Measurements from ENCODE around the gene EPHB1.
A peak's percentile ranks its signal among the peaks of the same experiment; 100 is the strongest.

EPHB1 gene

GRCh38 chr3:134880431-134880830, 85.4 kb downstream of the EPHB1 start:
- no peak for DNase-seq (ENCODE audit: low read depth in 2 of 2)

- DNase-seq (ENCODE audit: low read depth in 2 of 2) = no peak
Measured at GRCh38 chr3:134881305-134881704, 86.2 kb downstream of the EPHB1 start.

- DNase-seq (ENCODE audit: low read depth in 2 of 2) = no peak
Measured at GRCh38 chr3:134883697-134884385, 88.8 kb downstream of the EPHB1 start.

GRCh38 chr3:134885877-134886621, 91.0 kb downstream of the EPHB1 start:
- DNase-seq (ENCODE audit: low read depth in 2 of 2) = no peak

GRCh38 chr3:134886991-134887390, 91.9 kb downstream of the EPHB1 start:
- no peak for DNase-seq (ENCODE audit: low read depth in 2 of 2)

GRCh38 chr3:134887536-134887935, 92.5 kb downstream of the EPHB1 start:
- no peak for DNase-seq (ENCODE audit: low read depth in 2 of 2)

GRCh38 chr3:134892326-134892725, 97.3 kb downstream of the EPHB1 start:
- no peak for DNase-seq (ENCODE audit: low read depth in 2 of 2)

GRCh38 chr3:134892761-134893160, 97.7 kb downstream of the EPHB1 start:
- no peak for DNase-seq (ENCODE audit: low read depth in 2 of 2)

- no peak for DNase-seq (ENCODE audit: low read depth in 2 of 2)
Measured at GRCh38 chr3:134894533-134894932, 99.5 kb downstream of the EPHB1 start.

- no peak for DNase-seq (ENCODE audit: low read depth in 2 of 2)
Measured at GRCh38 chr3:134895181-134895580, 100.1 kb downstream of the EPHB1 start.

GRCh38 chr3:134896141-134896540, 101.1 kb downstream of the EPHB1 start:
- DNase-seq (ENCODE audit: low read depth in 2 of 2) = no peak

GRCh38 chr3:134896696-134897095, 101.6 kb downstream of the EPHB1 start:
- no peak for DNase-seq (ENCODE audit: low read depth in 2 of 2)

- no peak for DNase-seq (ENCODE audit: low read depth in 2 of 2)
Measured at GRCh38 chr3:134897391-134898141, 102.5 kb downstream of the EPHB1 start.

- no peak for DNase-seq (ENCODE audit: low read depth in 2 of 2)
Measured at GRCh38 chr3:134898181-134898754, 103.2 kb downstream of the EPHB1 start.

GRCh38 chr3:134899786-134900185, 104.7 kb downstream of the EPHB1 start:
- DNase-seq (ENCODE audit: low read depth in 2 of 2) = no peak

GRCh38 chr3:134900482-134900881, 105.4 kb downstream of the EPHB1 start:
- DNase-seq (ENCODE audit: low read depth in 2 of 2) = no peak

GRCh38 chr3:134901461-134901860, 106.4 kb downstream of the EPHB1 start:
- DNase-seq (ENCODE audit: low read depth in 2 of 2) = no peak

- DNase-seq (ENCODE audit: low read depth in 2 of 2) = no peak
Measured at GRCh38 chr3:134903837-134904236, 108.8 kb downstream of the EPHB1 start.

- peak; percentile 32 to 36 for DNase-seq (ENCODE audit: low read depth in 2 of 2)
Measured at GRCh38 chr3:134904241-134904771, 109.2 kb downstream of the EPHB1 start.

- no peak for DNase-seq (ENCODE audit: low read depth in 2 of 2)
Measured at GRCh38 chr3:134904776-134905646, 110.0 kb downstream of the EPHB1 start.

GRCh38 chr3:134905647-134905935, 110.5 kb downstream of the EPHB1 start:
- DNase-seq (ENCODE audit: low read depth in 2 of 2) = no peak
